CD4-positive, alpha-beta memory T cell (primary cell): ENCODE data around the gene ZBTB39. TPM values are rescaled to one million over a fixed set of nuclear protein-coding genes. Genes with fewer than 3 reads are reported as not detected.
"Not testable (repeated sequence)": the region's sequence is repeated elsewhere in the genome, so short reads cannot be mapped to it uniquely, and the experiment has no call there.

ENCODE experiments used
- CTCF ChIA-PET: fragments of 350-600 bp; sonication (Branson Sonifier 250); formaldehyde crosslinking; loops from one replicate; lab custom pipeline; 2021; ENCODE audit warnings: inconsistent platforms; ENCODE audit not compliant: partially characterized antibody; lab: Charles Lee
- POLR2A ChIA-PET: fragments of 350-600 bp; sonication (Branson Sonifier 250); formaldehyde crosslinking; loops from one replicate; lab custom pipeline; 2021; ENCODE audit not compliant: partially characterized antibody; lab: Charles Lee
- DNase-seq, 5 donors: peaks; one replicate each; pipeline versions ENCODE4 v3.0.0 to v3.0.0-alpha.2; 2020 to 2022; ENCODE audit warnings: mixed read lengths in 1 of 5
- H3K27ac ChIP-seq: one replicate; pipeline ENCODE4 v1.7.0; 2013; ENCODE audit warnings: low read depth, low read length
- H3K27me3 ChIP-seq: 2 replicates; pipeline ENCODE4 v1.7.0; 2013; ENCODE audit warnings: mild to moderate bottlenecking, low read length, moderate library complexity; ENCODE audit not compliant: insufficient read depth
- H3K36me3 ChIP-seq: 2 replicates; pipeline ENCODE4 v1.7.0; 2013; ENCODE audit warnings: mild to moderate bottlenecking, low read length, moderate library complexity; ENCODE audit not compliant: insufficient read depth
- H3K4me1 ChIP-seq: 2 replicates; pipeline ENCODE4 v1.7.0; 2013; ENCODE audit warnings: mild to moderate bottlenecking, low read length, moderate library complexity; ENCODE audit not compliant: insufficient read depth
- H3K4me3 ChIP-seq, 2 donors: one replicate each; pipeline ENCODE4 v1.7.0; 2013; ENCODE audit warnings: low read length in 2 of 2, mild to moderate bottlenecking in 1 of 2
- H3K9me3 ChIP-seq, 2 donors: one replicate each; pipeline ENCODE4 v1.7.0; 2013; ENCODE audit warnings: low read length in 2 of 2, control low read depth in 1 of 2; ENCODE audit not compliant: control insufficient read depth in 1 of 2
- H3K27ac Mint-ChIP-seq, 7 donors: one replicate each; pipeline ENCODE4 v1.8.0; 2020 to 2021; ENCODE audit warnings: mixed read lengths in 7 of 7, mild to moderate bottlenecking in 6 of 7, inconsistent platforms in 3 of 7, moderate library complexity in 3 of 7
- H3K27me3 Mint-ChIP-seq, 2 donors: one replicate each; pipeline ENCODE4 v1.8.0; 2020 to 2021; ENCODE audit warnings: mixed read lengths in 2 of 2
- H3K36me3 Mint-ChIP-seq, 2 donors: one replicate each; pipeline ENCODE4 v1.8.0; 2020 to 2021; ENCODE audit warnings: mixed read lengths in 2 of 2, inconsistent platforms in 1 of 2, mild to moderate bottlenecking in 1 of 2
- H3K4me1 Mint-ChIP-seq, 4 donors: one replicate each; pipeline ENCODE4 v1.8.0; 2020 to 2021; ENCODE audit warnings: mixed read lengths in 4 of 4, mild to moderate bottlenecking in 1 of 4
- H3K4me3 Mint-ChIP-seq, 8 donors: one replicate each; pipeline ENCODE4 v1.8.0; 2020 to 2021; ENCODE audit warnings: mixed read lengths in 8 of 8, mild to moderate bottlenecking in 7 of 8, moderate library complexity in 6 of 8, inconsistent platforms in 3 of 8
- H3K9me3 Mint-ChIP-seq, 8 donors: one replicate each; pipeline ENCODE4 v1.8.0; 2020 to 2021; ENCODE audit warnings: mixed read lengths in 8 of 8, mild to moderate bottlenecking in 5 of 8, inconsistent platforms in 3 of 8, moderate library complexity in 1 of 8
- intact Hi-C: fragments of 100-400 bp; cut with micrococcal nuclease; formaldehyde crosslinking; loops from one replicate; pipeline ENCODE4 v1.15.1; 2023
- polyA plus RNA-seq, 2 donors: library from polyadenylated mRNA; unstranded; fragments of 300-500 nt; fragmentation: Illumina TruSeq; gene quantifications; one replicate each; pipeline ENCODE4 v1.2.3, GENCODE V29; 2021
- total RNA-seq, 2 experiments: library from RNA; stranded (reverse); gene quantifications; one replicate each; pipeline ENCODE4 v1.2.3, GENCODE V29; 2021

The ZBTB39 gene
- total and polyA plus RNA-seq, 4 experiments from 2014 or later, result 0.98 to 12.2 (median 6.7) TPM

GRCh38 chr12:56968910-56969309 lies 37.4 kb downstream of the ZBTB39 start:
- H3K27me3 ChIP-seq, H3K9me3 Mint-ChIP-seq, H3K4me1 Mint-ChIP-seq, H3K4me3 ChIP-seq, H3K27ac ChIP-seq, POLR2A ChIA-PET, H3K4me1 ChIP-seq, H3K36me3 Mint-ChIP-seq, H3K4me3 Mint-ChIP-seq, H3K27me3 Mint-ChIP-seq, H3K27ac Mint-ChIP-seq, H3K36me3 ChIP-seq, DNase-seq, CTCF ChIA-PET, H3K9me3 ChIP-seq, intact Hi-C loops: not testable (repeated sequence)

- H3K9me3 Mint-ChIP-seq, result peaks cover 0 to 14% (median 8%) of the 10 kb centered on the region in 8 donors
- CTCF ChIA-PET, DNase-seq, POLR2A ChIA-PET, H3K9me3 ChIP-seq, H3K4me3 Mint-ChIP-seq, H3K36me3 ChIP-seq, H3K36me3 Mint-ChIP-seq, H3K27ac ChIP-seq, H3K27me3 Mint-ChIP-seq, intact Hi-C loops, H3K4me1 ChIP-seq, H3K27me3 ChIP-seq, H3K27ac Mint-ChIP-seq, H3K4me3 ChIP-seq, H3K4me1 Mint-ChIP-seq: not testable (repeated sequence)
Observed at GRCh38 chr12:56965997-56966642, 40.2 kb downstream of the ZBTB39 start.

GRCh38 chr12:56965124-56965523 lies 41.2 kb downstream of the ZBTB39 start:
- H3K27ac Mint-ChIP-seq, H3K27ac ChIP-seq, H3K36me3 Mint-ChIP-seq, H3K27me3 Mint-ChIP-seq, H3K27me3 ChIP-seq, POLR2A ChIA-PET, CTCF ChIA-PET, intact Hi-C loops, H3K4me3 Mint-ChIP-seq, H3K4me1 ChIP-seq, H3K4me1 Mint-ChIP-seq, H3K36me3 ChIP-seq, H3K9me3 ChIP-seq, DNase-seq, H3K4me3 ChIP-seq: not testable (repeated sequence)
- peaks cover 0 to 14% (median 8%) of the 10 kb centered on the region in 8 donors for H3K9me3 Mint-ChIP-seq

GRCh38 chr12:56963557-56963956 lies 42.8 kb downstream of the ZBTB39 start:
- H3K27me3 ChIP-seq, H3K4me1 ChIP-seq, H3K27me3 Mint-ChIP-seq, H3K4me3 ChIP-seq, CTCF ChIA-PET, H3K27ac Mint-ChIP-seq, intact Hi-C loops, H3K36me3 ChIP-seq, H3K36me3 Mint-ChIP-seq, H3K27ac ChIP-seq, H3K9me3 ChIP-seq, POLR2A ChIA-PET, H3K4me3 Mint-ChIP-seq, DNase-seq, H3K4me1 Mint-ChIP-seq: not testable (repeated sequence)
- H3K9me3 Mint-ChIP-seq, result peaks cover 0 to 19% (median 9%) of the 10 kb centered on the region in 8 donors

- H3K36me3 ChIP-seq, intact Hi-C loops, POLR2A ChIA-PET, H3K4me1 Mint-ChIP-seq, CTCF ChIA-PET, H3K4me1 ChIP-seq, H3K4me3 Mint-ChIP-seq, DNase-seq, H3K27me3 Mint-ChIP-seq, H3K27ac Mint-ChIP-seq, H3K27me3 ChIP-seq, H3K9me3 ChIP-seq, H3K4me3 ChIP-seq, H3K27ac ChIP-seq: not testable (repeated sequence)
- peaks cover 0 to 20% (median 16%) of the 10 kb centered on the region in 8 donors for H3K9me3 Mint-ChIP-seq
- peaks cover 0 to 11% of the 10 kb centered on the region in 2 donors for H3K36me3 Mint-ChIP-seq
Observed at GRCh38 chr12:56962247-56962646, 44.1 kb downstream of the ZBTB39 start.

GRCh38 chr12:56958422-56958821 lies 47.9 kb downstream of the ZBTB39 start:
- no peaks in the 10 kb centered on the region for H3K36me3 ChIP-seq
- no peaks in the 10 kb centered on the region for H3K4me1 ChIP-seq
- Mint-ChIP-seq H3K27ac (no peak overlapping the region), H3K4me3 (no peak overlapping the region), H3K4me1 (no peaks in the 10 kb centered on the region), H3K27me3 (peaks cover 4 to 5% of the 10 kb centered on the region in 2 donors), H3K9me3 (peaks cover 0 to 19% (median 15%) of the 10 kb centered on the region in 8 donors), H3K36me3 (peaks cover 0 to 19% of the 10 kb centered on the region in 2 donors)
- H3K9me3 ChIP-seq, result peaks cover 0 to 4% of the 10 kb centered on the region in 2 donors
- DNase-seq, result no peak
- H3K27ac ChIP-seq, result no peak overlapping the region
- ChIA-PET CTCF (no interaction called here), POLR2A (no interaction called here)
- no peak overlapping the region for H3K4me3 ChIP-seq
- intact Hi-C loops, result no loop called here
- no peaks in the 10 kb centered on the region for H3K27me3 ChIP-seq

- peaks cover 4 to 5% of the 10 kb centered on the region in 2 donors for H3K27me3 Mint-ChIP-seq
- H3K4me1 Mint-ChIP-seq, result no peaks in the 10 kb centered on the region
- intact Hi-C loops, result no loop called here
- peaks cover under 1 to 24% of the 10 kb centered on the region in 2 donors for H3K36me3 Mint-ChIP-seq
- peaks cover 0 to 4% of the 10 kb centered on the region in 2 donors for H3K9me3 ChIP-seq
- no peaks in the 10 kb centered on the region for H3K27me3 ChIP-seq
- no peak within 1 kb of the TSS for H3K27ac ChIP-seq
- H3K4me3 ChIP-seq, result no peak within 1 kb of the TSS
- ChIA-PET POLR2A (no interaction called here), CTCF (no interaction called here)
- H3K9me3 Mint-ChIP-seq, result peaks cover 0 to 17% (median 13%) of the 10 kb centered on the region in 8 donors
- no peaks in the 10 kb centered on the region for H3K4me1 ChIP-seq
- no peaks in the 10 kb centered on the region for H3K36me3 ChIP-seq
- no peak for DNase-seq
- no peak within 1 kb of the TSS for H3K27ac Mint-ChIP-seq
- H3K4me3 Mint-ChIP-seq, result no peak within 1 kb of the TSS
Observed at GRCh38 chr12:56957229-56958052, 48.9 kb downstream of the ZBTB39 start, which contains the start of gene RDH16. RDH16 (minus strand) TSS chr12:56957608; CDS start chr12:56957462, 146 bp downstream.
